NCI-H510A (cell line): Measurements from ENCODE around the gene NLRP13.
"Not testable (repeated sequence)": the region's sequence is repeated elsewhere in the genome, so short reads cannot be mapped to it uniquely, and the experiment has no call there.

Experiments used
- DNase-seq: peaks from one replicate; lab custom pipeline; 2025; lab: John Stamatoyannopoulos, UW

NLRP13 gene

GRCh38 chr19:55931936-55932386 is at the start of gene NLRP13:
Gene NLRP13, minus strand, starts transcription at chr19:55932336. Its CDS starts 25 bp downstream, at chr19:55932311.
- DNase-seq: no peak

- no peak for DNase-seq
Measured at GRCh38 chr19:55980415-55980814, 48.3 kb upstream of the NLRP13 start.

- no peak for DNase-seq
Measured at GRCh38 chr19:55973982-55974381, 41.8 kb upstream of the NLRP13 start.

- no peak for DNase-seq
Measured at GRCh38 chr19:55962186-55962585, 30.1 kb upstream of the NLRP13 start.

- DNase-seq: no peak
Measured at GRCh38 chr19:55959996-55960675, 28.0 kb upstream of the NLRP13 start.

- DNase-seq: no peak
Measured at GRCh38 chr19:55958356-55958755, 26.2 kb upstream of the NLRP13 start.

- no peak for DNase-seq
Measured at GRCh38 chr19:55956431-55956830, 24.3 kb upstream of the NLRP13 start.

GRCh38 chr19:55950566-55950965 is 18.4 kb upstream of the NLRP13 start:
- not testable (repeated sequence) for DNase-seq

GRCh38 chr19:55947532-55947931 is 15.4 kb upstream of the NLRP13 start, which contains the start of gene NLRP8:
Gene NLRP8, plus strand, starts transcription at chr19:55947832.
- DNase-seq: no peak

GRCh38 chr19:55940306-55940705 is 8.2 kb upstream of the NLRP13 start:
- no peak for DNase-seq

- DNase-seq: no peak
Measured at GRCh38 chr19:55939206-55939605, 7.1 kb upstream of the NLRP13 start.

GRCh38 chr19:55935206-55935605 is 3.1 kb upstream of the NLRP13 start:
- DNase-seq: no peak

- DNase-seq: no peak
Measured at GRCh38 chr19:55930996-55931515, 1.1 kb downstream of the NLRP13 start.

- DNase-seq: not testable (repeated sequence)
Measured at GRCh38 chr19:55929258-55929657, 2.9 kb downstream of the NLRP13 start.

- DNase-seq: no peak
Measured at GRCh38 chr19:55927991-55928390, 4.1 kb downstream of the NLRP13 start.

- DNase-seq: no peak
Measured at GRCh38 chr19:55923556-55923955, 8.6 kb downstream of the NLRP13 start.

GRCh38 chr19:55913643-55914268 is 18.4 kb downstream of the NLRP13 start:
- DNase-seq: no peak

GRCh38 chr19:55912916-55913315 is 19.2 kb downstream of the NLRP13 start:
- no peak for DNase-seq

- DNase-seq: no peak
Measured at GRCh38 chr19:55909801-55910200, 22.3 kb downstream of the NLRP13 start.

GRCh38 chr19:55907746-55908145 is 24.4 kb downstream of the NLRP13 start:
- DNase-seq: no peak

GRCh38 chr19:55907286-55907685 is 24.9 kb downstream of the NLRP13 start:
- DNase-seq: no peak

- DNase-seq: no peak
Measured at GRCh38 chr19:55902080-55902751, 29.9 kb downstream of the NLRP13 start.
